GM19193 (cell line): ENCODE measurements around the gene UXS1.

Source experiments
- POLR2A ChIP-seq: IDR thresholded peaks from 4 replicates; pipeline ENCODE4 v1.6.1; 2011; ENCODE audit not compliant: insufficient read depth, insufficient read length; ENCODE audit errors: extremely low read depth

The UXS1 gene

DNA sequence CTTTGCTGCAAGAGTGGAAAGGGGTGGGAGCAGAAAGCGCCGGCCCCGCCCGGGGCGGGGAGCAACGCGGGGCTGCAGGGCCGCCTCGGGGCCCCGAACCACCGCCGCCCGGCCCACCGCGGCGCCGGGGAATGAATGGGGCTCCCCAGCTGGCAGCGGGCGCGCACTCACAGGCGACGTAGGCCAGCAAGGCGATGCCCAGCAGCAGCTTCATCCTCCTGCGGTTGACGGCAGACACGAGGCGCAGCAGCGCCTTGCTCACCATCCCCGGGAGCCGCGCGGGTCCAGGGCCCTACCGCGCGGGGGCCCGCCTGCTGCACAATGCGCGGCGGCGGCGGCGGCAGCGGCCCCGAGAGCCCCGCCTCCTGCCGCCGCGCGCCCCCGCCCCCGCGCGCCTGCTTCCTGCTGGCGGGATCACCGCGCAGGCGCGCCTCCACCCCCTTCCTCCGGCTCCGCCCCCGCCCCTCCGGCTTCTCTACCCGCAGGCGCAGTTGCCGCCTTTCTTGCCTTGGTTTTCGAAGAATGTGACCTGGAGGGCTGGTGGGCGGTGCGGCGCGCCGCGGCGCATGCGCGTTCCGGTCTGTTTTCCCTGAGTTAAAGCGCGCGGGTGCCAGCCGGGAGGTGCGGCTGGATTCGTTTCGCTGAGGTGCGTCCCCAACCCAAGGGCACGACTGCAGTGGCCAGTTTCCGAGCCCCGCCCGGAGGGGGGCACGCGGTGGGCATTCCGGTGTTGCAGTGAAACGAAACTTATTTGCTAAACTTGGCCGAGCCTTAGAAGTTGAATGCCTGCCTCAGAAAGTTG lies at the start of gene UXS1:
UXS1 (minus strand) TSS at position 325 of the 802 bp plus-strand sequence; CDS start at position 265, 60 bp downstream.
- peak; percentile 77 for TF ChIP-seq POLR2A

DNA sequence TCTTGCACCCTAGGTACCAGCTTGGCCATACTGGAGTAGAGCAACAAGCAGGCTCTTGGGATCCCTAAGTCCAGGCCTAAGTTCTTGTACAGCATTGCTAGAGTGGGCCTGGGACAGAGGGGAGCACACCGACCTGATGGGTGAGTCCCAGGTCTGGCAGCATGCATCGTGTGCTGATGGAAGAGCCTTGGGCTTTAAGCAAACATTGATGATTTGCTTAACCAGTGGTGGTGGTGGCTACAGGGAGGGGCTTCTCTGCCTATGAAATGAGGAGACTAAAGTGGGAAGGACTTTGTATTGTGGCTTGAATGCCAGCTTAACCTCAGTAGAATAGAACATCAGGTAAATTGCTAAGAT lies 39.2 kb upstream of the UXS1 start:
- no peak for TF ChIP-seq POLR2A

DNA sequence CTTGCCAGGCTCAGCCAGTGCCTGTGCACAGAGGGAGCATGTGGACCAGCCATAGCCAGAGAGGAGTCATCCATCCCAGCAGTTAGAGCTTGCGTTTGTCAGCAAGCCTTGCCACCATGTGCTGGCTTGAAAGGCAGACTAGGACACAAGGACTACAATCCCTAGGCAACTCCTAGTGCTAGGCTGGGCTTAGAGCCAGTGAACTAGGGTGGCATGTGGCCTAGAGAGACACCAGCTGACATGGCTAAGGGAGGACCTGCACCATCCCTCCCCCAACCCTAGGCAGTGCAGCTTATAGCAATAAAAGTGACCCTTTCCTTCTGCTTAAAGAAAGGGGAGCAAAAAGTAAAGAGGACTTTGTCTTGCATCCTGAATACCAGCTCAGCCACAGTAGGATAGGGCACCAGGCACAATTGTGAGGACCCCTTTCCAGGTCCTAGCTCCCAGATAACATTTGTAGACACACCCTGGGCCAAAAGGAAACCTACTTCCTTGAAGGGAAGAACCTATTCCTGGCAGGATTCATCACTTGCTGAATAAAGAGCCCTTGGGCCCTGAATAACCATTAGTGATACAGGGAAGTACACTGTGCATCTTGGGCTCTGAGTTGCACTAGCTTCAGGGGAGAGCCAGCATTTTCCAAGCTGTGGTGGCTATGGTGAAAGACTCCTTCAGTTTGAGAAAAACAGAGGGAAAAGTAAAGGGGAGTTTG lies 38.7 kb upstream of the UXS1 start:
- no peak for TF ChIP-seq POLR2A

DNA sequence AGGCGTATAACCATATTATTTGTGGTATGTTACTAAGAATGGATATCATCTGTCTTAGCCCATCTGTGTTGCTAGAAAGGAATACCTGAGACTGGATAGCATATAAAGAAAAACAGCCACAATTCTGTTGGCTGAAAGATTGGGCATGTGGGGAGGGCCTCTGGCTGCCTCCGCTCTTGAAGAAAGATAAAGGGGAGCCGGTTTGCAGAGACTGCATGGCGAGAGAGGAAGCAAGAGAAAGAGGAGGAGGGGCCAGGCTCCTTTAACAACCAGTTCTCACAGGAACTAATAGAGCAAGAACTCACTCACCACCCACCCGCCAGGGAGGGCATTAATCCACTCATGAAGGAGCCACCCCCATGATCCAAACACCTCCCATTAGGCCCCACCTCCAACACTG lies 29.2 kb upstream of the UXS1 start:
- TF ChIP-seq POLR2A = no peak

DNA sequence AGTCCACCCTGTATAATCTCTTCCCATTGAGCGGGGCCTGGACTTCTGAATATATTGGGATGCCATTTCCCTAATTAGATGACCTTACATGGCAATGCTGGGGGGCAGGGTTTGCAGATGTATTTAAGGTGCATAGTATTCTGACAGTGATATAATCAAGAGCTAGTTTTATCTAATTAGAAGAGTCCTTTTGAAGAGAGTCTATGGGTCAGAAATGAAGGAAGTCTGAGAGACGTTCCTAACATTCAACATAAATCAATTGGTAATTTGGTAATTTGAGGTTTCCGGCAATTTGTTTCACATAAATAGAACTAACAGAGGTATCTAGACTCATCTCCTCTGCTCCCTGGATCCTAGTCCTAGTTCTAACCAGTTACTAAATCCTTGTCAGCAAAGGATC lies 25.7 kb upstream of the UXS1 start:
- no peak for TF ChIP-seq POLR2A

DNA sequence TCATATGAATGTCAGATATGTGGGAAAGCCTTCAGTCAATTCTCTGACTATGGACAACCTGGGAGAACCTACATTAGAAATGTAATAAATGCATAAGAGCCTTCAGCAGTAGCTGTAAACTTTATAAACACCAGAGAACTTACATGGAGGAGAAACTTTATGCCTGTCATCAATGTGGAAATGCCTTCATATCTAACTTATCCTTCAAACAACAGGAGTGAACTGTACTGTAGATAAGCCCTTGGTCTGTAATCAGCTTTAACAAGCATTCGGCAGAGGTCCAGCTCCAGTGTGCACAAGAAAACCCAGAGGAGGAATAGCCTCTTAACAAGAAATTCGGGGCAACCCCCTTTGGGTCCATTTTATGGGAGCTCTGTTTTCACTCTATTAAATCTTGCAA lies 14.8 kb upstream of the UXS1 start:
- TF ChIP-seq POLR2A = no peak

DNA sequence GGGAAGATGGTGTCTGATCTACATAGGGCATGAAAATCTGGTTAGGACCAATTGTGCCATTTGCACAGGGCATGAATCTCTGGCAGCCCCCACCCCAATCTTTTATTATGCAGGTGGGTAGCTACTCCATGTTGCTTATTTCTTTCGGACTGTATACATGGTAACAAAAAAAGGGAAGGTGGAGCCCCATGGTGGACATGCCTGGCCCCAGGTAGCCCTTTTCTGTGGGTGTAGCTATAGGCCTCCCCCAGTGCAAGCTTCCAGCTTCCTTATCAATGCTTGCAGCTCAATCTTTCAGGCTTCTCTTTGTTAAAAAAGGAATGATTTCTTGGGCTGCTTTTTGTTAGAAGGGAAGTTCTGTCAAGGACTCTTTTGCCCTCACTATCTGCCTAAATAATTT lies 14.3 kb upstream of the UXS1 start:
- no peak for TF ChIP-seq POLR2A

DNA sequence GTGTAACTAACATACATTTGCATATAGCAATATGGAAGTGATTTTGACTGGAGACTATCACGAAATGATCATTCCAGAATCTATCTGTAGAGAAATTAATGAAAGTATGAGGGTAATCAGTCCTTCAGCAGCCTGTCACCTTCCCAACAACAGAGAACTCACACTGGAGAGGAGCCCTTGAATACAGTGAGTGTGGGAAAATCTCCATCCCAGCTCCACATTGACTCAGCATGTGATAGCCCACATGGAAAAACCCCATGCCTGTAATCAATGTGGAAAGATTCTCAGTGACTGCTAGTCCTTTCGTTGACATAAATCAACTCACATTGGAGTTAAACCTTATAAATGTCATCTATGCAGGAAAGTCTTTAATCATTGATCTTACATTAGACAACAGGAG lies 13.1 kb upstream of the UXS1 start:
- TF ChIP-seq POLR2A = no peak

DNA sequence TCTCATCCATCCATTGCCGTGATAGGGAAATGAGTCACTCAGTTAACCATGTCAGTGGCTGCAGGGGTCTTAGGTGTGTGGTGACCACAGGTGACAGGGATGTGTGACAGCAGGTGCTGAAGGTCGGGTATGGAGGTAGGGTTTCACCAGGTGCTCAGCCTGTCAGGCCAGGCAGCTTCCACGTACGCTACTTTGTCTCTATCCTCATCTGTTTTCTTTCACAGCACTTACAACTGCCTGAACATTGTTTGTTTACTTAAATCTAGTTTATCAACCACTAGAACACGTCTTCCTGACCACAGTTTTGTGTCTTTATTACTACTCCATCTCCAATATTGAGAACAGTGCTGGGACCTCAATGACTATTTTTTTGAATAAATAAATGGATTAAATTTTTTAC lies 11.4 kb upstream of the UXS1 start:
- no peak for TF ChIP-seq POLR2A

DNA sequence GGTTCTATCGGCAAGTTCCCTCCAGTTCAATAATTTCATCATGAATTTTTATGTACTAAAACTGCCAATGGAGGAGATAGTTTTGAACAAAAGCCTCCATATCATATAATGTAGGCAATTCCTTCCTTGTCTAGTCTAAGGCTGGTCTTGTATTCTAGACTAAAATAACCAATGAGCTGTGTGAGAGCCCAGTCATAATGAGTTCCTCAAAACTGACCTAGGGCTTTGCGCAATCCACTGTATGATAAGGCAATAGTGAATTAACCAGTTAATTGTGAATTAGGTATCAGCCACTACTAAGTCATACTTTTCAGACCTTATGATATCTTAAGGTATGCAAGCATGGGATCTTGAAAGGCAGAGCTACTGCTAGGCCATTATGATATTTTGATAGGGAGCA lies 7.6 kb upstream of the UXS1 start:
- TF ChIP-seq POLR2A = no peak

DNA sequence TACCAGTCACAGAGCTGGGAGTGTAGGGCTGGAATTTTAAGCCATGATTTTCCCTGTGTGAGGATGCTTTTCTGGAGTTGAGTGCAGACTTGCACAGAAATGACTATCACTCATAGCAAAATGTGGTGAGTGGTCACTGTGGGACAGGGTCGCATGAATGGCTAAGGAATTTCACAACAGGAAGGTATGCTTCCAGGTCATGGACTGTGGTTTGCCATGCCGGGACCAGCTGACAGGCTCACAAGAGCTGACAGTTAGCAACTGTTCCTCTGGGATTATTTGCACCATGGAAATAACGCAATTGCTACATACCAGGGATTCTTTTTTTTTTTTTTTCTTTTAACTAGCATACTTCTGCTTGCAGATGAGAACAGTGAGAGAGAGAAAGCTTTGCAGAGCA lies 3.8 kb upstream of the UXS1 start:
- no peak for TF ChIP-seq POLR2A

DNA sequence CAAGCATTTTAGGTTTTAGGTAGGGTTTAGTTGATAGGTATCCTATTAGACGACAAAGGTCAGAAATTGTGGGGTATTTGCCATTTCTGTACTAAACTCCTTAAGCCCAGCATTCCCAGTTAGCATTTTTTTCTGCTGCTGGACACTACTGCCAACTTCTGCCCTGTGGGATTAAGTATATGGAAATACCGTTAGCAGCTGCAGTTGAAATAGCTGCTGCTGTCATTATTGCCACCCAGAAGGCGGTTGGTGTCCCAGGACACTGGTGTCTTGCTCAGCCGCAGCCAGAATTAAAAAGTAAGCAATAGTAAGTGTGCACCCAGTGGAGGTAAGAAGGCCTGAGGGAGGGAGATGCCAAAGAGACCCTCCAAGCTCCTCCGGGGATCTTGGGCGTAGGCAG lies 1.9 kb upstream of the UXS1 start:
- TF ChIP-seq POLR2A = no peak

DNA sequence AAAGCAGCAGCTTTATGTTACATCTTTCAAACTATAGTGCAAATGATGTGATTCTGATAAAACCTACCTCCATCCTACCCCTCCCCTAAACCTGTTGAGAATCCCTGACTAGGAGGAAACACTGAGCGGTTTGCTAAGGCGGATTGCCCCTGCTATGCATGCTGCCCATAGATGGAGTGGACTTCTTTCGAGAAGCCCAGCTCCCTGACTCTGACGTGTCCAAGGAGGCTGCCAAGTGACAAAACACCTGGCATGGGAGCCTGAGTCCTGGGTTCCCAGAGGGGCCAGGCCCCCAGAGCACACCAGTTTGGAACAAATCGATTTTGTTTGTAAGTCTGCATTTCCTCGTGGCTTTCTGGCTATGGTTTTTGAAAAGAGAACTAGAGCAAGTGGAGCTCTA lies 1.4 kb upstream of the UXS1 start:
- no peak for TF ChIP-seq POLR2A

DNA sequence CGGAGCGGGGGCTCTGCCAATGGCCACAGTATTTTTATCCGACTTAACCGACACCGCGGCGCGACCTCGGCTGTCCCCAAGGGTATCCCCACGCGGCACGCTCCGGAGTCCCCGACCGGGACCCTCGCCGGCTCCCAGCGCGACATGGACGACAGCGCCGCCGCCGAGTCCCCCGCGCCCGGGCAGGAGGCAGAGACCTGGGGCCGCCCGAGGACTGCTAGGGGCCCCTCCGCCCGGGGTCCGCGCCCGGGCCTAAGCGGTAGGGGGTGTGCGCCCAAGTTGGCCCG lies 468 bp downstream of the UXS1 start:
- no peak for TF ChIP-seq POLR2A

DNA sequence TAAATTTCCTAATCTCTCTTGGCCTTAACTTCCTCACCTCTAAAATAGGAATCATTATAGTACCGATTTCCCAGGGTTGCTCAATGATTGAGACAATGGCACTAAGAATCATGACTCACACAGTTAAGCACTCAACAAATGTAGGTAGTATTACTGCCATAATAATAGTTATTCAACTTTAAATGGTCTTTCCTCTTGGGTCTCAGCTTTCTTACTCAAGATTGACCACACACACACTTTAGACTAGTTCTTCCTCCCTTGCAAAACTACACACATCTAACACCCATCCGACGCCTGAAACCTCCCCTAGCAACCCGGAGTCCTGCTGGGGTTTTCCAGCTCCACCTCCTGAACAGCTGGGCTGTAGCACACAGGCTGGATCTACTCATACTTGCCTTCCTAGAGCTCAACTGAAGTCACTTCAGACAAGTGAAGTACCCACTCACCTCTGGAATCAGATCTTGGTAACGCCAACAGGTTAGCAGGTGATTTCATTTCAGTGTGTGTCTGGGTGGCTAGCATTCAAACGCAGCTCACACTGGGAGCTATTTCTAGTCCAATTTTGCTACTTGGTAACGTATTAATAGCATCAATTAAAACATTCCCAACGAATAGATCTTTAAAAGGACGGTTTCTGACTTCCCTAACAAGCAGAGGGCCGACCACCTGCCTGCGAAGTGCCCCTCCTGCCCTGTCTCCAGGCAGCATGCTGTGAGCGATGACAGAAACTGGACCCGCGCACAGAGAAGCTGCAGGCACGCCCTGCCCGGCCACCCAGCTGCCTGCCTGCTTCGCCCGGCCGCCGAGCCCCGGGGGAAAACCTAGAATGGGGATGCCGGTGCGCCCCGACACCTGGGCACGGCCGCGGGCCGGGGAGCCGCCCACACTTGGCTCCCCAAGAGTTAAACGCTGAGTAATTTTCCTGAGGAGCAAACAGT lies 1.1 kb downstream of the UXS1 start:
- TF ChIP-seq POLR2A = no peak
